Tibial artery (tissue), 4 donors: ENCODE measurements around the gene CBX5.

Experiments used
- DNase-seq, 2 donors: peaks; one replicate each; pipeline ENCODE4 v3.0.0-alpha.2; 2019
- H3K27ac ChIP-seq, 2 donors: fragments of 200-600 bp; sonication (generic) in 1 of 2; 1 replicate in 1 of 2; 2 replicates in 1 of 2; pipeline ENCODE4 v1.5.1; 2018 to 2019; ENCODE audit warnings: mild to moderate bottlenecking in 1 of 2
- H3K27me3 ChIP-seq, 2 donors: fragments of 200-600 bp; sonication (generic) in 1 of 2; one replicate each; pipeline versions ENCODE4 v1.5.1 to v1.6.0; 2016 to 2019
- H3K36me3 ChIP-seq, 3 donors: fragments of 200-600 bp; sonication (generic) in 2 of 3; one replicate each; pipeline ENCODE4 v1.5.1; 2016 to 2019; ENCODE audit warnings: mild to moderate bottlenecking in 2 of 3
- H3K4me1 ChIP-seq, 4 donors: fragments of 200-600 bp; sonication (generic) in 2 of 4; 1 replicate in 3 of 4; 2 replicates in 1 of 4; pipeline ENCODE4 v1.5.1; 2016 to 2019
- H3K4me3 ChIP-seq, 2 donors: fragments of 200-600 bp; sonication (generic) in 1 of 2; 1 replicate in 1 of 2; 2 replicates in 1 of 2; pipeline ENCODE4 v1.5.1; 2018 to 2019; ENCODE audit warnings: mild to moderate bottlenecking in 2 of 2
- H3K9me3 ChIP-seq, 3 donors: fragments of 200-600 bp; sonication (generic) in 1 of 3; one replicate each; pipeline ENCODE4 v1.5.1; 2016 to 2019
- intact Hi-C: fragments of 100-400 bp; cut with DNase I; formaldehyde crosslinking; loops from one replicate; pipeline ENCODE4 v1.15.0; 2023; ENCODE audit warnings: low total_unique reads
- TF ChIP-seq, protein P1 (sequence below), 2 experiments: fragments of 200-600 bp in 1 of 2; fragments of 450-650 bp in 1 of 2; IDR thresholded peaks; one replicate each; pipeline ENCODE4 v1.5.1; 2017 to 2019; ENCODE audit warnings: antibody characterized with exemption in 2 of 2, mild to moderate bottlenecking in 1 of 2, moderate library complexity in 1 of 2

Gene CBX5

GRCh38 chr12:54300732-54301427, 21.0 kb upstream of the CBX5 start, which contains the start of gene NFE2:
NFE2 (minus strand) TSS chr12:54301015; CDS start chr12:54295248, 5,767 bp downstream.
- Histone ChIP-seq H3K27ac (no peak within 1 kb of the TSS), H3K9me3 (no peaks in the 10 kb centered on the region), H3K36me3 (no peaks in the 10 kb centered on the region), H3K4me1 (peaks cover 0 to 19% (median 14%) of the 10 kb centered on the region in 4 donors), H3K27me3 (peaks cover 0 to 25% of the 10 kb centered on the region in 2 donors), H3K4me3 (peak within 1 kb of the TSS in 1 of 2 donors; percentile 34)
- intact Hi-C loops = no loop called here
- peak in 1 of 2 donors; percentile 44 for DNase-seq
- TF ChIP-seq, protein P1, sequence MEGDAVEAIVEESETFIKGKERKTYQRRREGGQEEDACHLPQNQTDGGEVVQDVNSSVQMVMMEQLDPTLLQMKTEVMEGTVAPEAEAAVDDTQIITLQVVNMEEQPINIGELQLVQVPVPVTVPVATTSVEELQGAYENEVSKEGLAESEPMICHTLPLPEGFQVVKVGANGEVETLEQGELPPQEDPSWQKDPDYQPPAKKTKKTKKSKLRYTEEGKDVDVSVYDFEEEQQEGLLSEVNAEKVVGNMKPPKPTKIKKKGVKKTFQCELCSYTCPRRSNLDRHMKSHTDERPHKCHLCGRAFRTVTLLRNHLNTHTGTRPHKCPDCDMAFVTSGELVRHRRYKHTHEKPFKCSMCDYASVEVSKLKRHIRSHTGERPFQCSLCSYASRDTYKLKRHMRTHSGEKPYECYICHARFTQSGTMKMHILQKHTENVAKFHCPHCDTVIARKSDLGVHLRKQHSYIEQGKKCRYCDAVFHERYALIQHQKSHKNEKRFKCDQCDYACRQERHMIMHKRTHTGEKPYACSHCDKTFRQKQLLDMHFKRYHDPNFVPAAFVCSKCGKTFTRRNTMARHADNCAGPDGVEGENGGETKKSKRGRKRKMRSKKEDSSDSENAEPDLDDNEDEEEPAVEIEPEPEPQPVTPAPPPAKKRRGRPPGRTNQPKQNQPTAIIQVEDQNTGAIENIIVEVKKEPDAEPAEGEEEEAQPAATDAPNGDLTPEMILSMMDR (IDR thresholded peaks at IDR 0.05) = no peak

DNA sequence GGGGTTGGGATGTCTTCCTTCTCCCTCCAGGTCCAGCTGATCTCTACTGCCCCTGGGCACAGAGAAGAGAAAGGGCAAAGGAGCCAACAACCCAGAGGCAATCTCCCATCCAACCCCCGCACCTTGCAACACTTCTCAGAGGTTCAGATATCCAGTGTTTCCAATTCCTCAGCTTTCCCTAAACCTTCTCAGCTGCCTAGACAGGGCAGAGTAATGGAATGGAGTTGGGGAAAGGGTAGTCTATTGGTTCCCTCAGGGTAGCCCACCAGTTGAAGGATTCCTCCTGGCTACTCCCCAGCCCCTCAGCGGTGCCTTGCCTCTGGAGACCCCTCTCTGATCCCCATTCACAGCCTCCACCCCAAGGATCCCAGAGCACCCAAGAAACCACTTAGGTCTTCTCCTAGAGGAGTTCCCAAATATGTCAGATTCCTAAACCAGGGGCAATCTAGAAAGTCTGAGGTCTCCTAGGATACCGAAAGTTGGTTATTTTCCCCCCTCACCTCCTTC, 20.4 kb upstream of the CBX5 start:
- Histone ChIP-seq H3K4me3 (peak overlapping the region in 1 of 2 donors; percentile 34), H3K36me3 (no peaks in the 10 kb centered on the region), H3K27me3 (peaks cover 0 to 24% of the 10 kb centered on the region in 2 donors), H3K27ac (no peak overlapping the region), H3K9me3 (no peaks in the 10 kb centered on the region), H3K4me1 (peaks cover 0 to 19% (median 14%) of the 10 kb centered on the region in 4 donors)
- no peak for DNase-seq
- TF ChIP-seq, protein P1 (IDR thresholded peaks at IDR 0.05) = no peak
- intact Hi-C loops = no loop called here

- peaks cover 0 to 19% (median 14%) of the 10 kb centered on the region in 4 donors for H3K4me1 ChIP-seq
- no peak for DNase-seq
- peaks cover 0 to 22% of the 10 kb centered on the region in 2 donors for H3K27me3 ChIP-seq
- no peaks in the 10 kb centered on the region for H3K9me3 ChIP-seq
- no peaks in the 10 kb centered on the region for H3K36me3 ChIP-seq
- TF ChIP-seq, protein P1 (IDR thresholded peaks at IDR 0.05) = no peak
- H3K4me3 ChIP-seq = no peak overlapping the region
- intact Hi-C loops = no loop called here
- no peak overlapping the region for H3K27ac ChIP-seq
These were observed 19.7 kb upstream of the CBX5 start for GRCh38 chr12:54299515-54300224.

GRCh38 chr12:54298904-54299303, 19.0 kb upstream of the CBX5 start:
- no peak overlapping the region for H3K4me3 ChIP-seq
- DNase-seq = no peak
- H3K4me1 ChIP-seq = peaks cover 0 to 12% (median 9%) of the 10 kb centered on the region in 4 donors
- H3K36me3 ChIP-seq = no peaks in the 10 kb centered on the region
- no peak overlapping the region for H3K27ac ChIP-seq
- TF ChIP-seq, protein P1 (IDR thresholded peaks at IDR 0.05) = no peak
- H3K27me3 ChIP-seq = peaks cover 0 to 17% of the 10 kb centered on the region in 2 donors
- intact Hi-C loops = no loop called here
- no peaks in the 10 kb centered on the region for H3K9me3 ChIP-seq

DNA sequence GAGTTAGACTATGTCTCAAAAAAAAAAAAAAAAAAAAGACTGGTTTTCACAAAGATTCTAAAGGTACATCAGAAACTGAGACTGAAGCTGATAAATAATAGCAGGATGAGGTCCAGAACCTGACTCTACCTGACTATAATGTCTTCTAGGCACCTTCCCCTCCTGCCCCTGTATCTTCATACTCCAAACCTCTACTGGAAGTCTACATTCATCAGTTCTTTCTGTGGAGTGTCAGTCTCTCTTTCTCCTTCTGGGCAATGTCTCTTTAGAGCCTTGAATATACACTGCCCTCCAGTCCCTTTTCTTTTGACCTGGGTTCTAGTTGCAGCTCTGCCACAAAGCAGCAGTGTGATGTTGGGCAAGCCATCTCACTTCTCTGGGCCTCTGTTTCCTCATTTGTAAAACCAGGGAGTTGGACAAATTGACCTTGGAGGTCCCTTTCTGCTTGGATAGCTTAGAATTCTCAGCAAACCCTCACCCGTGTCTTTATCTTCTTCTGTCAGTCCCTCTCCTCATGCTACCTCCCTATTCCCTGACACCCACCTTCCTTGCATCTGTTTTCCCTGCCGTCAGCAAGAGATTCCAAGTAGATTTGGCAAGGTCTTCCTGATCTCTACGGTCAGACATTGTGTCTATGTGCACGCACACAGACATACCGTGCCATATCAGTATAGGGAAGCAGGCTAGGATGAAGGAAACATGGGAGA, 16.6 kb upstream of the CBX5 start:
- TF ChIP-seq, protein P1 (IDR thresholded peaks at IDR 0.05) = no peak
- Histone ChIP-seq H3K4me3 (no peak overlapping the region), H3K27ac (no peak overlapping the region), H3K27me3 (peaks cover 0 to 17% of the 10 kb centered on the region in 2 donors), H3K36me3 (no peaks in the 10 kb centered on the region), H3K4me1 (peaks cover 0 to 12% (median 9%) of the 10 kb centered on the region in 4 donors), H3K9me3 (no peaks in the 10 kb centered on the region)
- DNase-seq = no peak
- intact Hi-C loops = loop anchor here (2.0 kb wide), 1 partner anchor 66 kb away; no protein-coding TSS in a partner anchor
